ENCODE data around the gene TSTD1.

TSTD1 gene

GRCh38 chr1:161054232-161054631, 15.5 kb upstream of the TSTD1 start:
- no peak for TF ChIP-seq CTCF (IDR thresholded peaks at IDR 0.05; ENCODE audit: insufficient read depth, low read depth, low read length, missing control alignments)
- H3K4me3 ChIP-seq (ENCODE audit: low read length), result no peak overlapping the region
- no peak for DNase-seq (ENCODE audit: low read depth)

DNA sequence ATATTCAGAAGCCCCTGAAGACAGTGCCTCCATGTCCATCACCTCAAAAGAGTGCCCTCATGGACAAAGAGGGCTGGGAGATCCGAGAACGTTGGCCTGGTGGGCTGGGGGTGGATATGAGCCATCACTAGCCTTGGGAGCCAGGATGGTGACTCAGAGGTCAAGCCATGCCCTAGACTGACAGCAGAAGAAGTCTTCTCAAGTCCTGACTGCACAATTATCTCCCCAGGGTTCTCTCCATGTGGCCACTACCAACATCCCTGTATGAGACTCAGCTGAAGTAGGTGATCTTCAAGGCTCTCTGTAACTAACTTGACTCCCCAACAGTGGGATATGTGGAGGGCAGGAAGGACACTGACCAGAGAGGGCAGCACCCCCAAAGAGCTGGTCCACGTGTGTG, 14.1 kb upstream of the TSTD1 start:
- no peak for TF ChIP-seq CTCF (IDR thresholded peaks at IDR 0.05; ENCODE audit: insufficient read depth, low read depth, low read length, missing control alignments)
- no peak overlapping the region for H3K4me3 ChIP-seq (ENCODE audit: low read length)
- no peak for DNase-seq (ENCODE audit: low read depth)

- no peak for TF ChIP-seq CTCF (IDR thresholded peaks at IDR 0.05; ENCODE audit: insufficient read depth, low read depth, low read length, missing control alignments)
- no peak for DNase-seq (ENCODE audit: low read depth)
- H3K4me3 ChIP-seq (ENCODE audit: low read length), result no peak overlapping the region
These were observed 12.5 kb upstream of the TSTD1 start for GRCh38 chr1:161051219-161051618.

DNA sequence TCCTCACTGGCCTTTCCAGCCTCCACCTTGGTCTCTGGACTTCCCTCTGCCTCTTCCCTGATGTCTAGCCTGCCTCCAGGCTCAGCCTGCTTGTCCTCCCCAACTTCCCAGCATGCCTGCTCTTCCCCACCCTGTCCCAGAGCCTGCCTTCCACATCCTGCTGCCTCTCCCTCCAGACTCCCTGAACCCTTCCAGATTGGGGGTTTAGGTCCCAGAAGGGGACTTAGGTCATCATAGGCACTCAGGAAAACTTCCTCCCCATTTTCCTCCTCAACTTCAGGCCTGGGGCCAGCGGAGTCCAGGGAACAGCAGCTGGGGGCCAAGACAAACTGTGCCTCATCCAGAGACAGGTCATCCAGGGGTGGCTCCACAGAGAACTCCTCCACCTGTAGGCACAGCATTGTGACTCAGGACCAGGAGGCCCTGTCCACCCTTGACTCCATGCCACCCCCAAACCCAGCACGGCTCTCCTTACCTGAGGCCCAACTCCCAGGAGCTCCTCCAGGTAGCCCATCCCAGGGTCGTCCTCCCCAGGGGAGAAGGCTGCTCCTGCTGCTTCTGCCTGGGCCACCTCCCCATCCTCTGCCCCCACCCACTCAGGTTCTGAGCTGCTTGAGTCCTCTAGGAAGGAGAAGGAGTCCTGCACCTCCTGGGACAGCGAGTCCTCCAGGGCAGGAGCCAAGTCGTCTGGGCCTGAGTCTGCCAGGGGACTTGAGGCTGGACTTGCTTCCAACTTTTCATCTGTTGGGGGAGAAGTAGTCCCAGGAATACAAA, 10.4 kb upstream of the TSTD1 start:
- DNase-seq (ENCODE audit: low read depth), result no peak
- H3K4me3 ChIP-seq (ENCODE audit: low read length), result no peak overlapping the region
- no peak for TF ChIP-seq CTCF (IDR thresholded peaks at IDR 0.05; ENCODE audit: insufficient read depth, low read depth, low read length, missing control alignments)

GRCh38 chr1:161047436-161048420, 9.0 kb upstream of the TSTD1 start:
- no peak overlapping the region for H3K4me3 ChIP-seq (ENCODE audit: low read length)
- DNase-seq (ENCODE audit: low read depth), result no peak
- no peak for TF ChIP-seq CTCF (IDR thresholded peaks at IDR 0.05; ENCODE audit: insufficient read depth, low read depth, low read length, missing control alignments)

- no peak for DNase-seq (ENCODE audit: low read depth)
- no peak for TF ChIP-seq CTCF (IDR thresholded peaks at IDR 0.05; ENCODE audit: insufficient read depth, low read depth, low read length, missing control alignments)
- peak overlapping the region; percentile 96 for H3K4me3 ChIP-seq (ENCODE audit: low read length)
These were observed 8.0 kb upstream of the TSTD1 start for GRCh38 chr1:161046605-161047228.
